ENCODE results near the gene CPOX. TPM values are rescaled to one million over a fixed set of nuclear protein-coding genes. Genes with fewer than 3 reads are reported as not detected.
A peak's percentile ranks its signal among the peaks of the same experiment; 100 is the strongest.

The CPOX gene
- total RNA-seq, 2 experiments from 2014 or later, result 40.5 to 45.3 TPM

- H3K9me3 Mint-ChIP-seq, result peaks cover 1% of the 10 kb centered on the region
- ChIA-PET POLR2A (interaction anchor here (1.1 to 13.1 kb wide), 2 partner anchors 12 to 23 kb away, joined by 4 to 204 read pairs; no protein-coding TSS in a partner anchor), CTCF (interaction anchor here (0.9 kb wide), 1 partner anchor 49 kb away, joined by 3 read pairs; no protein-coding TSS in a partner anchor)
- TF ChIP-seq, protein P1, sequence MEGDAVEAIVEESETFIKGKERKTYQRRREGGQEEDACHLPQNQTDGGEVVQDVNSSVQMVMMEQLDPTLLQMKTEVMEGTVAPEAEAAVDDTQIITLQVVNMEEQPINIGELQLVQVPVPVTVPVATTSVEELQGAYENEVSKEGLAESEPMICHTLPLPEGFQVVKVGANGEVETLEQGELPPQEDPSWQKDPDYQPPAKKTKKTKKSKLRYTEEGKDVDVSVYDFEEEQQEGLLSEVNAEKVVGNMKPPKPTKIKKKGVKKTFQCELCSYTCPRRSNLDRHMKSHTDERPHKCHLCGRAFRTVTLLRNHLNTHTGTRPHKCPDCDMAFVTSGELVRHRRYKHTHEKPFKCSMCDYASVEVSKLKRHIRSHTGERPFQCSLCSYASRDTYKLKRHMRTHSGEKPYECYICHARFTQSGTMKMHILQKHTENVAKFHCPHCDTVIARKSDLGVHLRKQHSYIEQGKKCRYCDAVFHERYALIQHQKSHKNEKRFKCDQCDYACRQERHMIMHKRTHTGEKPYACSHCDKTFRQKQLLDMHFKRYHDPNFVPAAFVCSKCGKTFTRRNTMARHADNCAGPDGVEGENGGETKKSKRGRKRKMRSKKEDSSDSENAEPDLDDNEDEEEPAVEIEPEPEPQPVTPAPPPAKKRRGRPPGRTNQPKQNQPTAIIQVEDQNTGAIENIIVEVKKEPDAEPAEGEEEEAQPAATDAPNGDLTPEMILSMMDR (IDR thresholded peaks at IDR 0.05), result no peak
- H3K4me3 Mint-ChIP-seq, result no peak overlapping the region
- peak overlapping the region; percentile 67 for H3K27ac Mint-ChIP-seq
- DNase-seq (peak; percentile 41), ATAC-seq (peak; percentile 47)
- H3K4me1 Mint-ChIP-seq (ENCODE audit: low read depth), result peaks cover 68% of the 10 kb centered on the region
- H3K27me3 Mint-ChIP-seq, result no peaks in the 10 kb centered on the region
- intact Hi-C loops (cut with micrococcal nuclease), result loop anchor here (2.0 kb wide), 1 partner anchor 18 kb away; the partner anchor contains the start of gene CLDND1
- H3K36me3 Mint-ChIP-seq (ENCODE audit: low read depth), result peaks cover 10% of the 10 kb centered on the region
Measured at GRCh38 chr3:98540346-98540745, 53.1 kb downstream of the CPOX start.

DNA sequence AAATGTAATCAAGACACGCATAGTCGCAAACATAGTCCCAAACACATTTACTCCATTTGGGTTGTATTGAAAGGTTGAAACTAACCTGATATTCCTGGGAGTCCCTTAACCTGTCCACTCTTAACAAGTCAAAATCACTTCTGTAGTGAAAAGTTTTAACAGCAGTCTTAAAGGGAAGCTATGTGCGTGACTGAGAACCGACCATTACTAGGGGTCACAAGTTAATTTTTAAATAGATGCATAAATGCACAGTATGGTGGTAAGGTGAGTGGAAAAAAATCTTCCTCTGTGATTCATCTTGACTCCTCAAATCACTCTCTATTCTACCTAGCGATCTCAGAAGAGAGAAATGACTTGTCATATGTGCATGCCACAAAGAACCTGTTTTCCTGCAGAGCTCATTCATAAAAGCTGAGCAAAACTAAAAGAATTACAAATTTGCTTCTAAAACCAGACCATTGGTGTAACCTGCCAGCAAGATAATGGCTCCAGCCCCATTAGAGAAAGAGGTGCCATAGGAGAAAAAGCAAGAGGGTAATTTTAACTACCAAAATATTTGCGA lies 56.9 kb downstream of the CPOX start:
- DNase-seq, result no peak
- POLR2A ChIA-PET, result interaction anchor here (0.8 to 13.1 kb wide), 8 partner anchors 11 to 36 kb away, joined by 3 to 204 read pairs (median 10); partner anchors contain the start of gene CLDND1
- Mint-ChIP-seq H3K36me3 (ENCODE audit: low read depth) (peaks cover 22% of the 10 kb centered on the region), H3K9me3 (no peaks in the 10 kb centered on the region), H3K4me1 (ENCODE audit: low read depth) (peaks cover 51% of the 10 kb centered on the region), H3K4me3 (peak overlapping the region; percentile 57), H3K27ac (peak overlapping the region; percentile 88), H3K27me3 (no peaks in the 10 kb centered on the region)
- CTCF ChIA-PET, result interaction anchor here (0.8 to 3.1 kb wide), 12 partner anchors 11 to 207 kb away, joined by 3 to 10 read pairs (median 4); partner anchors contain the start of gene CLDND1
- ATAC-seq, result peak; percentile 78
- TF ChIP-seq, protein P1 (IDR thresholded peaks at IDR 0.05), result no peak
- intact Hi-C loops (cut with micrococcal nuclease), result loop anchor here (1.0 kb wide), 1 partner anchor 28 kb away; no protein-coding TSS in a partner anchor

DNA sequence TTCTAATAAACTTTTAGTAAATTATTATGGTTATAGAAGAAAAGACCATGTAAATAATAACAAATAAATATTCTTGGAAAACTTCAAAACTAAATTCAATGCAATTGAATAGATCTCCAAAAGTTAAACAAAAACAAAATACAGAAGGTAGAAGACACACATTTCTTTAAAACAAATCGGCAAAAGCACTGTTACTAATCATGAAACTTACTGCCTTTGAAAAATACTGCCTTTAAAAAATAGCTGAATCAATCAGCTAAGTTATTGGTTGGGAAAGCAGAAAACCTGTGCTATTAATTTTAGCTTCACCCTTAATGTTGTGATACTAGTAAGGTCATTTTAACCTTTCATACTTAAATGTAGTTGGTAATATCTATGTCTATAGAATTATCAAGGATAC lies 58.7 kb downstream of the CPOX start:
- no peak for ATAC-seq
- Mint-ChIP-seq H3K4me1 (ENCODE audit: low read depth) (peaks cover 46% of the 10 kb centered on the region), H3K9me3 (no peaks in the 10 kb centered on the region), H3K36me3 (ENCODE audit: low read depth) (peaks cover 32% of the 10 kb centered on the region), H3K27me3 (no peaks in the 10 kb centered on the region), H3K27ac (no peak overlapping the region), H3K4me3 (peak overlapping the region; percentile 49)
- ChIA-PET POLR2A (interaction anchor here (1.1 to 13.1 kb wide), 4 partner anchors 12 to 29 kb away, joined by 4 to 204 read pairs (median 18); partner anchors contain the start of gene CLDND1), CTCF (interaction anchor here (1.9 kb wide), 1 partner anchor 9 kb away, joined by 5 read pairs; no protein-coding TSS in a partner anchor)
- TF ChIP-seq, protein P1 (IDR thresholded peaks at IDR 0.05), result no peak
- no peak for DNase-seq
- intact Hi-C loops (cut with micrococcal nuclease), result no loop called here

- Mint-ChIP-seq H3K4me1 (ENCODE audit: low read depth) (peaks cover 45% of the 10 kb centered on the region), H3K4me3 (peak overlapping the region; percentile 54), H3K36me3 (ENCODE audit: low read depth) (peaks cover 32% of the 10 kb centered on the region), H3K27ac (peak overlapping the region; percentile 76), H3K9me3 (no peaks in the 10 kb centered on the region), H3K27me3 (no peaks in the 10 kb centered on the region)
- DNase-seq (no peak), ATAC-seq (no peak)
- CTCF ChIA-PET, result interaction anchor here (1.1 to 1.9 kb wide), 2 partner anchors 8 to 13 kb away, joined by 3 to 5 read pairs; no protein-coding TSS in a partner anchor
- POLR2A ChIA-PET, result interaction anchor here (1.1 to 13.1 kb wide), 4 partner anchors 11 to 29 kb away, joined by 4 to 204 read pairs (median 18); partner anchors contain the start of gene CLDND1
- intact Hi-C loops (cut with micrococcal nuclease), result no loop called here
- TF ChIP-seq, protein P1 (IDR thresholded peaks at IDR 0.05), result no peak
Measured at GRCh38 chr3:98534168-98534567, 59.2 kb downstream of the CPOX start.
